H1 (cell line): ENCODE measurements around the gene VMP1. TPM values are rescaled to one million over a fixed set of nuclear protein-coding genes. Genes with fewer than 3 reads are reported as not detected.
"Not testable (repeated sequence)": the region's sequence is repeated elsewhere in the genome, so short reads cannot be mapped to it uniquely, and the experiment has no call there.

ENCODE experiments used
- CTCF ChIA-PET: fragments of 300-600 bp; sonication (Branson Sonifier 250); formaldehyde crosslinking; loops from one replicate; lab custom pipeline; 2021; ENCODE audit not compliant: partially characterized antibody; lab: Charles Lee
- POLR2A ChIA-PET: fragments of 300-600 bp; sonication (Branson Sonifier 250); formaldehyde crosslinking; loops from one replicate; lab custom pipeline; 2021; ENCODE audit warnings: inconsistent platforms; ENCODE audit not compliant: partially characterized antibody; lab: Charles Lee
- DNase-seq, 2 experiments: peaks; one replicate each; pipeline versions ENCODE4 v3.0.0 to v3.0.0-alpha.2; 2010 to 2022; ENCODE audit warnings: low spot score in 2 of 2, low read depth in 1 of 2, mixed read lengths in 1 of 2
- FAIRE-seq: peaks from 2 replicates; lab custom pipeline; 2011; peaks lifted over from hg19 to GRCh38; lab: Jason Lieb, UNC
- H2AFZ ChIP-seq: 2 replicates; pipeline ENCODE4 v1.8.1; 2012; ENCODE audit warnings: low read length, inconsistent platforms
- H2AK5ac ChIP-seq: 2 replicates; pipeline ENCODE4 v1.6.1; 2013; ENCODE audit warnings: low read depth, low read length
- H2BK120ac ChIP-seq: replicated peaks from 2 replicates; pipeline ENCODE3; 2013; ENCODE audit warnings: low read depth, low read length, inconsistent platforms
- H2BK12ac ChIP-seq: 2 replicates; pipeline ENCODE4 v1.6.1; 2013; ENCODE audit warnings: low read depth, low read length
- H2BK15ac ChIP-seq: 2 replicates; pipeline ENCODE4 v1.6.1; 2013; ENCODE audit warnings: low read length
- H2BK20ac ChIP-seq: 2 replicates; pipeline ENCODE4 v1.6.1; 2013; ENCODE audit warnings: low read length
- H2BK5ac ChIP-seq: 2 replicates; pipeline ENCODE4 v1.6.1; 2013; ENCODE audit warnings: low read depth, low read length
- H3K14ac ChIP-seq: 2 replicates; pipeline ENCODE4 v1.6.1; 2013; ENCODE audit warnings: inconsistent platforms; ENCODE audit not compliant: insufficient read length
- H3K18ac ChIP-seq: 2 replicates; pipeline ENCODE4 v1.6.1; 2013; ENCODE audit warnings: low read length; ENCODE audit errors: extremely low read depth
- H3K23ac ChIP-seq: 2 replicates; pipeline ENCODE4 v1.6.1; 2013; ENCODE audit warnings: inconsistent platforms; ENCODE audit not compliant: insufficient read length
- H3K23me2 ChIP-seq: 2 replicates; pipeline ENCODE4 v1.6.1; 2013; ENCODE audit warnings: low read depth, low read length
- H3K27ac ChIP-seq: 2 replicates; pipeline ENCODE4 v1.6.1; 2011; ENCODE audit warnings: low read depth, low read length, inconsistent platforms
- H3K27me3 ChIP-seq, 4 experiments: replicated peaks in 1 of 4; 1 replicate in 1 of 4; 2 replicates in 3 of 4; pipeline versions ENCODE4 v1.6.1 to v1.8.1; 2011 to 2013; ENCODE audit warnings: low read length in 3 of 4, mild to moderate bottlenecking in 3 of 4, inconsistent platforms in 2 of 4, mixed read lengths in 2 of 4, moderate library complexity in 1 of 4; ENCODE audit not compliant: control insufficient read depth in 3 of 4, insufficient read depth in 3 of 4; ENCODE audit errors: extremely low read depth in 1 of 4
- H3K36me3 ChIP-seq, 4 experiments: 2 replicates each; pipeline versions ENCODE4 v1.6.1 to v1.8.1; 2011 to 2013; ENCODE audit warnings: mild to moderate bottlenecking in 4 of 4, low read length in 3 of 4, moderate library complexity in 2 of 4, control low read depth in 1 of 4, inconsistent platforms in 1 of 4; ENCODE audit not compliant: insufficient read depth in 4 of 4, control insufficient read depth in 2 of 4
- H3K4ac ChIP-seq: replicated peaks from 2 replicates; pipeline ENCODE3; 2013; ENCODE audit warnings: low read length, low read depth, mixed read lengths, inconsistent platforms; ENCODE audit not compliant: insufficient read length
- H3K4me1 ChIP-seq, 4 experiments: replicated peaks in 1 of 4; 1 replicate in 1 of 4; 2 replicates in 3 of 4; pipeline versions ENCODE4 v1.6.1 to v1.8.1; 2011 to 2013; ENCODE audit warnings: low read length in 3 of 4, inconsistent platforms in 2 of 4, mixed read lengths in 1 of 4; ENCODE audit not compliant: insufficient read depth in 4 of 4, control insufficient read depth in 3 of 4
- H3K4me2 ChIP-seq, 2 experiments: 2 replicates each; pipeline versions ENCODE4 v1.6.1 to v1.8.1; 2011 to 2013; ENCODE audit warnings: low read depth in 2 of 2, low read length in 2 of 2, control low read depth in 1 of 2, inconsistent platforms in 1 of 2, mild to moderate bottlenecking in 1 of 2; ENCODE audit not compliant: insufficient read depth in 1 of 2
- H3K4me3 ChIP-seq, 4 experiments: fragments of 200-600, 300-600 bp in 1 of 4; sonication (generic), shearing (Covaris generic), sonication (Bioruptor Twin) in 1 of 4; 2 replicates each; pipeline versions ENCODE4 v1.5.1 to v1.8.1; 2011 to 2016; ENCODE audit warnings: low read length in 4 of 4, low read depth in 3 of 4, control low read depth in 2 of 4, inconsistent platforms in 2 of 4, mild to moderate bottlenecking in 2 of 4, mixed read lengths in 1 of 4, moderate library complexity in 1 of 4; ENCODE audit not compliant: insufficient read depth in 2 of 4; ENCODE audit errors: extremely low read depth in 1 of 4
- H3K56ac ChIP-seq: replicated peaks from 2 replicates; pipeline ENCODE3; 2013; ENCODE audit warnings: low read depth, mild to moderate bottlenecking, mixed read lengths, low read length, inconsistent platforms; ENCODE audit not compliant: insufficient read length
- H3K79me1 ChIP-seq: 2 replicates; pipeline ENCODE4 v1.6.1; 2013; ENCODE audit warnings: low read depth, low read length, control low read depth
- H3K79me2 ChIP-seq, 2 experiments: 2 replicates each; pipeline versions ENCODE4 v1.6.1 to v1.8.1; 2012 to 2013; ENCODE audit warnings: low read length in 2 of 2, mild to moderate bottlenecking in 2 of 2, inconsistent platforms in 1 of 2; ENCODE audit not compliant: insufficient read depth in 2 of 2, control insufficient read depth in 1 of 2
- H3K9ac ChIP-seq, 4 experiments: replicated peaks in 1 of 4; 1 replicate in 1 of 4; 2 replicates in 3 of 4; pipeline versions ENCODE4 v1.6.1 to v1.8.1; 2011 to 2013; ENCODE audit warnings: low read depth in 3 of 4, low read length in 3 of 4, control low read depth in 2 of 4, mild to moderate bottlenecking in 2 of 4, moderate library complexity in 2 of 4, inconsistent platforms in 1 of 4; ENCODE audit errors: extremely low read depth in 1 of 4
- H3K9me3 ChIP-seq, 2 experiments: 2 replicates each; pipeline versions ENCODE4 v1.6.1 to v1.8.1; 2012 to 2013; ENCODE audit warnings: mild to moderate bottlenecking in 2 of 2, moderate library complexity in 2 of 2, control low read depth in 1 of 2, inconsistent platforms in 1 of 2, low read depth in 1 of 2, low read length in 1 of 2, mixed read lengths in 1 of 2; ENCODE audit not compliant: insufficient read depth in 2 of 2
- H4K20me1 ChIP-seq, 2 experiments: replicated peaks in 1 of 2; 2 replicates each; pipeline versions ENCODE3 to v1.8.1; 2011 to 2013; ENCODE audit warnings: inconsistent platforms in 2 of 2, low read length in 2 of 2, mild to moderate bottlenecking in 1 of 2; ENCODE audit not compliant: insufficient read depth in 2 of 2, control insufficient read depth in 1 of 2
- H4K5ac ChIP-seq: 2 replicates; pipeline ENCODE4 v1.6.1; 2013; ENCODE audit warnings: low read length, low read depth, mixed read lengths, inconsistent platforms; ENCODE audit not compliant: insufficient read length
- H4K8ac ChIP-seq: 2 replicates; pipeline ENCODE4 v1.8.0; 2013; ENCODE audit warnings: mild to moderate bottlenecking, moderate library complexity, low read length, inconsistent platforms; ENCODE audit not compliant: insufficient read depth; ENCODE audit errors: extremely low read depth
- H4K91ac ChIP-seq: replicated peaks from 2 replicates; pipeline ENCODE3; 2013; ENCODE audit warnings: low read length, mixed read lengths, inconsistent platforms; ENCODE audit not compliant: insufficient read length
- WGBS, 2 experiments: shearing (Covaris generic) in 1 of 2; methylation state at CpG; one replicate each; pipeline versions ENCODE4 v1.1.6 to v1.1.7; 2013 to 2015; ENCODE audit warnings: low lambda C conversion rate in 2 of 2, mixed read lengths in 2 of 2, inconsistent platforms in 1 of 2, low coverage in 1 of 2, missing lambda C conversion rate in 1 of 2; ENCODE audit not compliant: insufficient replicate concordance in 2 of 2, insufficient coverage in 1 of 2, insufficient read length in 1 of 2; ENCODE audit errors: extremely low coverage in 1 of 2, missing lambda C conversion rate in 1 of 2; 5-methylcytosine and 5-hydroxymethylcytosine counted together
- polyA plus RNA-seq, 7 experiments: library from polyadenylated mRNA; depleted of rRNA in 3 of 7; stranded (reverse) in 5 of 7; unstranded in 2 of 7; fragments of >200 nt in 5 of 7; fragments of 200-250 nt in 2 of 7; gene quantifications; 1 replicate in 5 of 7; 2 replicates in 1 of 7; 4 replicates in 1 of 7; pipeline versions ENCODE4 v1.2.1 to v1.2.3, GENCODE V29; 2011 to 2013; ENCODE audit warnings: missing spikeins in 2 of 7, mixed read lengths in 2 of 7
- total RNA-seq: library from RNA; stranded (reverse); fragmentation: NEBNext Ultra II Directional; extraction: Animal tissue kit (Norgen Biotek cat#: 25700); gene quantifications from 2 replicates; pipeline ENCODE4 v1.2.1, GENCODE V29; 2021

Gene VMP1
- total and polyA plus RNA-seq, 2 of the 8 experiments (the other 6 are each of a cell fraction or from before 2014, with no cell fraction given), result 45.0 to 92.7 TPM

GRCh38 chr17:59873414-59873813, 166.0 kb downstream of the VMP1 start:
- H3K27me3 ChIP-seq, H2BK12ac ChIP-seq, H4K91ac ChIP-seq, H3K23me2 ChIP-seq, H2BK15ac ChIP-seq, H2BK20ac ChIP-seq, H4K8ac ChIP-seq, H3K56ac ChIP-seq, H3K23ac ChIP-seq, H3K14ac ChIP-seq, H3K9me3 ChIP-seq, H3K79me2 ChIP-seq, H3K4me2 ChIP-seq, FAIRE-seq, H3K4me1 ChIP-seq, H4K5ac ChIP-seq, H3K18ac ChIP-seq, DNase-seq, H2BK120ac ChIP-seq, H3K27ac ChIP-seq, H3K9ac ChIP-seq, CTCF ChIA-PET, H4K20me1 ChIP-seq, H3K4ac ChIP-seq, H2AK5ac ChIP-seq, H3K4me3 ChIP-seq, H3K79me1 ChIP-seq, H2AFZ ChIP-seq, H2BK5ac ChIP-seq: not testable (repeated sequence)
- POLR2A ChIA-PET, result interaction anchor here (1.0 to 1.7 kb wide), 4 partner anchors 9 to 34 kb away, joined by 3 to 4 read pairs (median 4); no protein-coding TSS in a partner anchor
- peaks cover 3 to 24% (median 10%) of the 10 kb centered on the region in 4 experiments; a peak in 6 of 8 replicates for H3K36me3 ChIP-seq
- WGBS, 2 experiments, result 95% methylated on average over 8 of the region's 8 CpGs; no CpG with 5 or more reads in 1 of the 2 experiments
